Measurements from ENCODE around the gene SDR42E1.

DNA sequence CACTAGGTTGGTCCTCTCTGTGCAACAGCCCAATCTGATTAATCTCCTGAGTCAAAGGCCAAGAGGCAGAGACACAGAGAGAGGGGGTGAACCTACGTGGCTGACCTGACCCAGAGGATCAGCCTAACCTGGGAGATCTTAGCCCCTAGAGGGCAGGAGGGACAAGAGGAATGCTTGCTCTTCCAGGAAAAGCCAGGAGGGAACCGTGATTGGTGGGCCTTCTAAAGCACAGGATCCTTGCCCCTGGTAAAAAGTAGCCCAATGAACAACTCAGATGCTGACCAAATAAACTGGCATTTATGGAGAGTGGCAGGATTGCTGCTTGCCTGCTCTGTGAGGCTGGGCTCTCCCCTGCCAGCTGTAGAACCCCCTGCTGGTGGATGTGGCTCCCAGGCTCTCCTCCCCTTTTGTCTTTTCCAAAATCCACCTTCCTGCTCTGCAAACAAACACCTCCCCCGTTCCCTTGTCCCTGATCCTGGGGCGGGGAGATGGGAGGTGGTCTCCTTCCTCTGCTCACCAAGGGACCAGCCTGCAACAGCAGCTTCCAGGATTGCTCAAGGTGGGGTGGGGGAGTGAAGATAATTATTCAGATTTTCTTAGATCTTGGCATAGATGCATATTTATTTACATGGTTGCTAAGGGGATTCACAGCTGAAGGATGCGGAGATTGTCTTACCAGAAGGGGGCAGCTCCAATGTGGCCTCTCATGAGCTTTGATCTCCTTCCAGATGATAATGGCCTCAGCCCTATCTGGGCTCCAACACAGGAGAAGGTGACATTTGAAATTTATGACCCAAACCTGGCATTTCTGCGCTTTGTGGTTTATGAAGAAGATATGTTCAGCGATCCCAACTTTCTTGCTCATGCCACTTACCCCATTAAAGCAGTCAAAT is 71.9 kb downstream of the SDR42E1 start:
- TF ChIP-seq TAF1 (IDR thresholded peaks at IDR 0.05; ENCODE audit: borderline replicate concordance, low read depth, low read length) = no peak
- TF ChIP-seq POLR2AphosphoS5 (IDR thresholded peaks at IDR 0.05; ENCODE audit: low read depth, low read length) = no peak
- peak; percentile 33; the same call in 1 of the 2 replicates for TF ChIP-seq POLR2A (IDR thresholded peaks at IDR 0.05; ENCODE audit: low read depth, low read length)

Measured in GM12892 (cell line).